H1 (cell line): Measurements from ENCODE around the gene NSD2. TPM values are rescaled to one million over a fixed set of nuclear protein-coding genes. Genes with fewer than 3 reads are reported as not detected.

Experiments
- CBX5 ChIP-seq: fragments of 300-800, 300-1000 bp; sonication (generic); IDR thresholded peaks from 2 replicates; pipeline ENCODE4 v1.7.1; 2016; ENCODE audit warnings: antibody characterized with exemption, low read length, low read depth
- CHD2 ChIP-seq: IDR thresholded peaks from 2 replicates; pipeline ENCODE4 v1.6.1; 2012; ENCODE audit warnings: low read length, improper control_type of control experiment
- HDAC6 ChIP-seq: IDR thresholded peaks from one replicate; pipeline ENCODE4 v1.7.1; 2012; ENCODE audit warnings: low read depth, mild to moderate bottlenecking, inconsistent platforms, low read length, moderate library complexity
- SIRT6 ChIP-seq: IDR thresholded peaks from one replicate; pipeline ENCODE4 v1.7.1; 2012; ENCODE audit warnings: low read length, inconsistent platforms
- SRF ChIP-seq: IDR thresholded peaks from 2 replicates; pipeline ENCODE4 v1.6.1; 2011; ENCODE audit warnings: mild to moderate bottlenecking, low read depth, low read length, moderate library complexity
- polyA plus RNA-seq, 7 experiments: library from polyadenylated mRNA; depleted of rRNA in 3 of 7; stranded (reverse) in 5 of 7; unstranded in 2 of 7; fragments of >200 nt in 5 of 7; fragments of 200-250 nt in 2 of 7; gene quantifications; 1 replicate in 5 of 7; 2 replicates in 1 of 7; 4 replicates in 1 of 7; pipeline versions ENCODE4 v1.2.1 to v1.2.3, GENCODE V29; 2011 to 2013; ENCODE audit warnings: missing spikeins in 2 of 7, mixed read lengths in 2 of 7
- total RNA-seq: library from RNA; stranded (reverse); fragmentation: NEBNext Ultra II Directional; extraction: Animal tissue kit (Norgen Biotek cat#: 25700); gene quantifications from 2 replicates; pipeline ENCODE4 v1.2.1, GENCODE V29; 2021
- TF ChIP-seq, protein P1 (sequence below), 3 experiments: IDR thresholded peaks; 1 replicate in 2 of 3; 2 replicates in 1 of 3; pipeline versions ENCODE4 v1.5.1 to v1.6.1; 2011; ENCODE audit warnings: low read length in 3 of 3, mild to moderate bottlenecking in 3 of 3, inconsistent platforms in 2 of 3, low read depth in 1 of 3, moderate library complexity in 1 of 3; ENCODE audit not compliant: insufficient read depth in 1 of 3; ENCODE audit errors: control extremely low read depth in 1 of 3
- TF ChIP-seq, protein P2 (sequence below): IDR thresholded peaks from 2 replicates; pipeline ENCODE4 v1.6.1; 2011; ENCODE audit warnings: low read length, improper control_type of control experiment

NSD2 gene
- total and polyA plus RNA-seq, 2 of the 8 experiments (the other 6 are each of a cell fraction or from before 2014, with no cell fraction given): 26.7 to 129 TPM

DNA sequence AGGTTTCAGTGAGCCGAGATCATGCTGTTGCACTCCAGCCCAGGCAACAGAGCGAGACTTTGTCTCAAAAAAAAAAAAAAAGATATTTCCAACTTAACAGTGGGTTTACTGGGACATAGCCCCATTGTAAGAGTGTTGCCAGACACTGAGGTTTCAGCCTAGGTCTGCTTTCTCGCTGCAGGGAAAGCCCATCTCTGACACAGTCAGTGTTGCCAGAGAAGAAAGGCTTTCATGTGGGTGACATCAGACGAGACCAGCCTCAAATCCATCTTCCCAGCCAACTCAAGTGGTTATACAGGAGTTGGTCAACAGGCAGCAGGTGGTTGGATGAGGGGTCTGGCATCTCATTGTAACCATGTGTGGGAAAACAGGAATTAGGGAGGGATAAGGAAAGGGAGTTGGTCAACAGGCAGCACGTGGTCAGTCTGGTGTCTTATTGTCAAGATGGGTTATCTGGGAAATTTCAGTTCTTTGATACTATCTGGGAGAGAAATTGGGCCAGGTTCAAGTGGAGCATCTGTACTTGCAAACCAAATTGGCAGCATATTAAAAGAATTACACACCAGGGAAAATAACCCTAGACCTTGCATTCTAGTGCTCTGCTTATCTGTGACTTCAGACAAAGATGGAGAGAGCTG, 96.4 kb downstream of the NSD2 start (continued):
- no peak for TF ChIP-seq SRF
- TF ChIP-seq SIRT6: no peak
- TF ChIP-seq CBX5: no peak
- no peak for TF ChIP-seq CHD2
- TF ChIP-seq, protein P1, sequence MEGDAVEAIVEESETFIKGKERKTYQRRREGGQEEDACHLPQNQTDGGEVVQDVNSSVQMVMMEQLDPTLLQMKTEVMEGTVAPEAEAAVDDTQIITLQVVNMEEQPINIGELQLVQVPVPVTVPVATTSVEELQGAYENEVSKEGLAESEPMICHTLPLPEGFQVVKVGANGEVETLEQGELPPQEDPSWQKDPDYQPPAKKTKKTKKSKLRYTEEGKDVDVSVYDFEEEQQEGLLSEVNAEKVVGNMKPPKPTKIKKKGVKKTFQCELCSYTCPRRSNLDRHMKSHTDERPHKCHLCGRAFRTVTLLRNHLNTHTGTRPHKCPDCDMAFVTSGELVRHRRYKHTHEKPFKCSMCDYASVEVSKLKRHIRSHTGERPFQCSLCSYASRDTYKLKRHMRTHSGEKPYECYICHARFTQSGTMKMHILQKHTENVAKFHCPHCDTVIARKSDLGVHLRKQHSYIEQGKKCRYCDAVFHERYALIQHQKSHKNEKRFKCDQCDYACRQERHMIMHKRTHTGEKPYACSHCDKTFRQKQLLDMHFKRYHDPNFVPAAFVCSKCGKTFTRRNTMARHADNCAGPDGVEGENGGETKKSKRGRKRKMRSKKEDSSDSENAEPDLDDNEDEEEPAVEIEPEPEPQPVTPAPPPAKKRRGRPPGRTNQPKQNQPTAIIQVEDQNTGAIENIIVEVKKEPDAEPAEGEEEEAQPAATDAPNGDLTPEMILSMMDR (IDR thresholded peaks at IDR 0.05; ENCODE audit: control extremely low read depth in 1 of 3, insufficient read depth in 1 of 3, low read depth in 1 of 3, low read length in 3 of 3): no peak
- TF ChIP-seq, protein P2, sequence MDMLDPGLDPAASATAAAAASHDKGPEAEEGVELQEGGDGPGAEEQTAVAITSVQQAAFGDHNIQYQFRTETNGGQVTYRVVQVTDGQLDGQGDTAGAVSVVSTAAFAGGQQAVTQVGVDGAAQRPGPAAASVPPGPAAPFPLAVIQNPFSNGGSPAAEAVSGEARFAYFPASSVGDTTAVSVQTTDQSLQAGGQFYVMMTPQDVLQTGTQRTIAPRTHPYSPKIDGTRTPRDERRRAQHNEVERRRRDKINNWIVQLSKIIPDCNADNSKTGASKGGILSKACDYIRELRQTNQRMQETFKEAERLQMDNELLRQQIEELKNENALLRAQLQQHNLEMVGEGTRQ: no peak
- TF ChIP-seq HDAC6: no peak
